ENCODE data around the gene FAM120B.

The FAM120B gene

DNA sequence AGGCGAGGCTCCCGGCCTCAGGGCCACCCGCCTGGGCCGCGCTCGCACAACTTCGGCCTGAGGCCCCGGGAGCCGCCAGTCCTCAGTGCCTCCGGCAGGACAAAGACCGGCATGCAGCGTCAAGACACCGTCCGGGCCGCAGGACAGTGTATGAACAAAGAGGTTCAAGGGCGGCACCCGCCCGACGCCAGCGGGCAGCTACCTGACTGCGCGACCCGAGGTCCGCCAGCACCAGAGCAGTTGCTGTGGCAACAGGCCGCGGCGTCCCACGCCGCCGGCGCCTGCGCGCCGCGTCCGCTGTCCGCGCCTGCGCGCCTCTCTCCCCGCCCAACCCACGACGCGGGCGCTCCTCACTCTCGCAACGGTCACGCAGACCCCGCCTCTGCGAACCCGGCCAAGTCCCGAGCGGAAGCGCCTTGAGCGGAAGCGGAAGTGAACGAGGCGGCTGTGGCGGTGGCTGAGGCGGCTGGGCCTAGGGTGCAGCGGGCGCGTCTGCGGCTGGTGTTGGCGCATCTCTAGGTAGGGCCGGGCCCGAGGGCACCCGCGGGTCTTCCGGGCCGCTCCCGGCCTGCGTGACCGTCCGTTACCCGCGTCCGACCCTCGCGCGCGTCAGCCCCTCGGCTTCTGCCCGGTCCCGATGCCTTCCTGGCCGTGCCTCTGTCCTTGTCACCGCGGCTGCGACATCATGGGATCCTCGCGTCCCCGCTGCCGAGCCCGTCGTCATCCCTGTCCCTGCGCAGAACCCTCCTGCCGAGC is at the start of gene FAM120B:
Gene FAM120B, plus strand, starts transcription at position 435 of the 756 bp plus-strand sequence. CDS start 10,633 bp downstream, outside the sequence.
- in situ Hi-C loops (cut with HindIII; ENCODE audit: low sequenced_read_pairs), result no loop called here
- H3K4me3 ChIP-seq (ENCODE audit: low read depth, low read length), result peak within 1 kb of the TSS; percentile 92
- TF ChIP-seq, protein P1, sequence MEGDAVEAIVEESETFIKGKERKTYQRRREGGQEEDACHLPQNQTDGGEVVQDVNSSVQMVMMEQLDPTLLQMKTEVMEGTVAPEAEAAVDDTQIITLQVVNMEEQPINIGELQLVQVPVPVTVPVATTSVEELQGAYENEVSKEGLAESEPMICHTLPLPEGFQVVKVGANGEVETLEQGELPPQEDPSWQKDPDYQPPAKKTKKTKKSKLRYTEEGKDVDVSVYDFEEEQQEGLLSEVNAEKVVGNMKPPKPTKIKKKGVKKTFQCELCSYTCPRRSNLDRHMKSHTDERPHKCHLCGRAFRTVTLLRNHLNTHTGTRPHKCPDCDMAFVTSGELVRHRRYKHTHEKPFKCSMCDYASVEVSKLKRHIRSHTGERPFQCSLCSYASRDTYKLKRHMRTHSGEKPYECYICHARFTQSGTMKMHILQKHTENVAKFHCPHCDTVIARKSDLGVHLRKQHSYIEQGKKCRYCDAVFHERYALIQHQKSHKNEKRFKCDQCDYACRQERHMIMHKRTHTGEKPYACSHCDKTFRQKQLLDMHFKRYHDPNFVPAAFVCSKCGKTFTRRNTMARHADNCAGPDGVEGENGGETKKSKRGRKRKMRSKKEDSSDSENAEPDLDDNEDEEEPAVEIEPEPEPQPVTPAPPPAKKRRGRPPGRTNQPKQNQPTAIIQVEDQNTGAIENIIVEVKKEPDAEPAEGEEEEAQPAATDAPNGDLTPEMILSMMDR (IDR thresholded peaks at IDR 0.05; ENCODE audit: low read depth, low read length), result no peak

DNA sequence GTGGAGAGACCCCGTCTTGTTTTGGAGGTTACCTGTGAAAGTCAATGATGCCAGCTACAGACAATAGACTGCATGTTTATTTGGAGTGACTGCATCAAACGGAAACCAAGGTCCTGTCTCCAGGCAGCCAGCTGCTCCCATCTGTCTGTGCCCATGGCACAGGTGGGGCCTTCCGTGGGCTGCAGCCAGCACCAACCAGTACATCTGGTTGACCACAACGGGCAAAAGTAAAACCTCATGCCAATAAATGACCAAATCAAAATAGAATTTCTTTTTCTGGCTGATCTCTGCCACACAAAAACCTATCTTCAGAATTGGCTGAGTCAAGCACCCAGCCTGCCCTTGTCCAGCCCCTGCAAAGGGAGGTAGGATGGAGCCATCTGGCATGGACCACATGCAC is 49.2 kb upstream of the FAM120B start:
- TF ChIP-seq, protein P1 (IDR thresholded peaks at IDR 0.05; ENCODE audit: low read depth, low read length), result no peak
- in situ Hi-C loops (cut with HindIII; ENCODE audit: low sequenced_read_pairs), result no loop called here
- no peak for DNase-seq (ENCODE audit: low read depth, low spot score)
- H3K4me3 ChIP-seq (ENCODE audit: low read depth, low read length), result no peak overlapping the region

More for the DNA sequence above, at the start of gene FAM120B:
- peak; percentile 94 for DNase-seq (ENCODE audit: low read depth, low spot score)

DNA sequence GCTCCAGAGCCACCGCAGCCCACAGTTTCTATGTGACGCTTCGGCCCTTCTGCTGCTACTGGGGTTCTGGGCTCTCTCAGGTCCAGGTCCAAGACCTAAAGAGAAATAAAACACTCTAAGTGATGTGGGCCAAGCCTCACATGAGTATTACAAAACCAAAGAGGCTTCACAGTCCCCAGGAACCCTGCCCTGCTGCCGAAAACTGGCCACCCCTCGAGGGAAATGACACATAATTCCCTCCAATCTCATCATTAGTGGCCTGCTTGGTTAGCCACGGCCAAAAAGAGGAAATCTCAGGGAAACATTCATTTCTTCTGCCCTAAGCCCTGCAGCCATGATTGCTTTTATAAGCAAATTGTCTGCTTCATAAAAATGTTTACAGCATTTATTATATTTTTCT is 48.2 kb upstream of the FAM120B start:
- in situ Hi-C loops (cut with HindIII; ENCODE audit: low sequenced_read_pairs), result no loop called here
- DNase-seq (ENCODE audit: low read depth, low spot score), result no peak
- TF ChIP-seq, protein P1 (IDR thresholded peaks at IDR 0.05; ENCODE audit: low read depth, low read length), result no peak
- H3K4me3 ChIP-seq (ENCODE audit: low read depth, low read length), result no peak overlapping the region

DNA sequence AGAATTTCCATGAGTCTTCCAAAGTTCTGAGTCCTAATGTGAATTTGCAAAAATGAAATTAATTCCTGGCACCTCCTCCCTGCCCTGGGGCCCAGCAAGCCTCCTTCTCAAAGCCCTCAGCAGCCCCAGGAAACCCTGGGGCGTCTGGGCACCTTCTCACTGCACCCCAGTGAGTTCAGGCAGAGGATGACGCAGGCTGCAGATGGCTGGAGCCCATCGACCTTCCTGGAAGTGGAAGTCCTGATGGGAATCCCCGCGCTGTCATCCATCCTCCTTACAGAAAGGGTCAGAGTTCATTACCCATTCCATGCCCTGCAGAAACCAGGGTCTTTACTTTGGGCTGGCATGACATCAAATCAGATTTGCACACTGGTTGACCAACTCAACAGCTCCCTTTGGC is 47.3 kb upstream of the FAM120B start:
- no peak overlapping the region for H3K4me3 ChIP-seq (ENCODE audit: low read depth, low read length)
- no peak for DNase-seq (ENCODE audit: low read depth, low spot score)
- TF ChIP-seq, protein P1 (IDR thresholded peaks at IDR 0.05; ENCODE audit: low read depth, low read length), result no peak
- in situ Hi-C loops (cut with HindIII; ENCODE audit: low sequenced_read_pairs), result no loop called here

DNA sequence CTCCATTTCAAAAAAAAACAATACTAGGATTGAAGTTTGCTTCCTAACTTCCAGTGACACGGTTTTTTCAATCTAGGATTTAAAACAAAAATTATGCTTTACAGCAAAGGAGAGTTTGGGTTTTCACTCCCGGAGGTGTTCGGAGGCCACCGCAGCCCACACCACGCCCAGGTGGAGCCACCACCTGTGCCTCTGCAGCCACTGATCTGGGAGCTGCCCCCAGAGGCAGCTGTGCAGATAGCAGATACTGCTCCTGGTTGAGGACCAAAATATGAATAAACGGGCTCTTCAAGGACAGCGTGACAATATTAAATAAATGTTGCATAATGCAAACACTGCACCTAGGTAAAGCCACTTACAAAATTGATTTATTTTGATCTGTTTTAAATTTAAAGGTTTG is 45.9 kb upstream of the FAM120B start:
- in situ Hi-C loops (cut with HindIII; ENCODE audit: low sequenced_read_pairs), result no loop called here
- no peak overlapping the region for H3K4me3 ChIP-seq (ENCODE audit: low read depth, low read length)
- TF ChIP-seq, protein P1 (IDR thresholded peaks at IDR 0.05; ENCODE audit: low read depth, low read length), result peak; percentile 8
- DNase-seq (ENCODE audit: low read depth, low spot score), result no peak

DNA sequence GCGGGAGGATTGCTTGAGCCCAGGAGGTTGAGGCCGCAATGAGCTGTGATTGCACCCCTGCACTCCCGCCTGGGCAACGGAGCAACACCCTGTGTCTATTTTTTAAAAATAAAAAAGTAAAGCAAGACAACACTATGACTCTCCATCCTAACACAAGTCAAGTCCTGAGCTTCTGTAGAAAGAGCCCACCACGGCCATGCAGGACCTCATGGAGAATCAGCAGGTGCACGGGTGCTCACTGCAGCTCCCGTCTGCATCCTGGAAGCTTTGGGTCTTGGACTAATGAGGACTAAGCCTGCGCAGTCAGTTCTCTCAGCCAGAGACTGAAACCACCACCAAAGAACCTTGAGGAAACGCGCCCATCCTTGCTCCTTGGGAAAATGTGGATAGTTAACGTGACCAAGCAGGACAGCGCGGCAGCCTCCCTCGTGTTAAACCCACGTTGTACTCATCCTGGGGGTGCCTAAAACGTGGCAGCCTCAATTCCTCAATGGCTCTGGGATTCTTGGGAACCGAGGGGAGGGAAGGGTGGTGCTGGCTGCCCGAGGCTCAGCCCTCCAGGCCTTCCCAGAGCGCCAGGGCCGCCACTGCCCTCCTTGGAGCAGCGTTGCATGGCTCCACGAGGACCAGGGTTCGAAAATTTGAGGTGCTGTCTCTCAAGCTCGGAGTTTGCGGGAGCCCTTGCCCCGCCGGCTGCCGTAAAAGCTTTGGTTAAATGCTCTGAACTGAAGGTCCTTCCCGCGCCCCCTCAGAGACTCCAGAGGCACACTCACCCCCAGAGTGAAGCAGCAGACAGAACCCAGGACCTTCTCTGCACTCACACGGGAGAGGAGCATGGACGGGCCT is 44.7 kb upstream of the FAM120B start:
- H3K4me3 ChIP-seq (ENCODE audit: low read depth, low read length), result no peak overlapping the region
- DNase-seq (ENCODE audit: low read depth, low spot score), result no peak
- TF ChIP-seq, protein P1 (IDR thresholded peaks at IDR 0.05; ENCODE audit: low read depth, low read length), result no peak
- in situ Hi-C loops (cut with HindIII; ENCODE audit: low sequenced_read_pairs), result no loop called here

Measured in astrocyte of the spinal cord (primary cell).